ENCODE data around the gene DEXI.
"Not testable (repeated sequence)": the region's sequence is repeated elsewhere in the genome, so short reads cannot be mapped to it uniquely, and the experiment has no call there.

Gene DEXI

GRCh38 chr16:10970065-10970464 lies 27.8 kb upstream of the DEXI start:
- Histone ChIP-seq H3K27ac (ENCODE audit: low read depth in 2 of 2, low read length in 2 of 2) (no peak overlapping the region), H3K9ac (ENCODE audit: low read depth in 1 of 2, low read length in 2 of 2) (no peak overlapping the region), H3K9me3 (ENCODE audit: control insufficient read depth in 2 of 2, low read length in 2 of 2) (no peaks in the 10 kb centered on the region), H3K4me3 (ENCODE audit: low read length in 2 of 2) (no peak overlapping the region), H3K4me1 (ENCODE audit: control insufficient read depth in 2 of 2, insufficient read depth in 2 of 2, low read length in 2 of 2) (peaks cover 0 to 3% of the 10 kb centered on the region in 2 donors), H3K27me3 (ENCODE audit: control insufficient read depth in 2 of 2, insufficient read depth in 2 of 2, low read length in 2 of 2) (no peaks in the 10 kb centered on the region), H3K36me3 (ENCODE audit: control insufficient read depth in 2 of 2, insufficient read depth in 2 of 2, low read length in 2 of 2) (peaks cover 13 to 17% of the 10 kb centered on the region in 2 donors)

GRCh38 chr16:10969615-10970014 lies 27.3 kb upstream of the DEXI start:
- H3K27me3 ChIP-seq (ENCODE audit: control insufficient read depth in 2 of 2, insufficient read depth in 2 of 2, low read length in 2 of 2): no peaks in the 10 kb centered on the region
- H3K4me1 ChIP-seq (ENCODE audit: control insufficient read depth in 2 of 2, insufficient read depth in 2 of 2, low read length in 2 of 2): peaks cover 0 to 3% of the 10 kb centered on the region in 2 donors
- no peaks in the 10 kb centered on the region for H3K9me3 ChIP-seq (ENCODE audit: control insufficient read depth in 2 of 2, low read length in 2 of 2)
- H3K4me3 ChIP-seq (ENCODE audit: low read length in 2 of 2): no peak overlapping the region
- H3K27ac ChIP-seq (ENCODE audit: low read depth in 2 of 2, low read length in 2 of 2): no peak overlapping the region
- H3K36me3 ChIP-seq (ENCODE audit: control insufficient read depth in 2 of 2, insufficient read depth in 2 of 2, low read length in 2 of 2): peaks cover 13 to 20% of the 10 kb centered on the region in 2 donors
- H3K9ac ChIP-seq (ENCODE audit: low read depth in 1 of 2, low read length in 2 of 2): no peak overlapping the region

GRCh38 chr16:10968498-10968897 lies 26.2 kb upstream of the DEXI start:
- H3K9me3 ChIP-seq (ENCODE audit: control insufficient read depth in 2 of 2, low read length in 2 of 2): no peaks in the 10 kb centered on the region
- H3K36me3 ChIP-seq (ENCODE audit: control insufficient read depth in 2 of 2, insufficient read depth in 2 of 2, low read length in 2 of 2): peaks cover 11 to 24% of the 10 kb centered on the region in 2 donors
- H3K9ac ChIP-seq (ENCODE audit: low read depth in 1 of 2, low read length in 2 of 2): no peak overlapping the region
- no peak overlapping the region for H3K27ac ChIP-seq (ENCODE audit: low read depth in 2 of 2, low read length in 2 of 2)
- no peaks in the 10 kb centered on the region for H3K27me3 ChIP-seq (ENCODE audit: control insufficient read depth in 2 of 2, insufficient read depth in 2 of 2, low read length in 2 of 2)
- H3K4me3 ChIP-seq (ENCODE audit: low read length in 2 of 2): no peak overlapping the region
- H3K4me1 ChIP-seq (ENCODE audit: control insufficient read depth in 2 of 2, insufficient read depth in 2 of 2, low read length in 2 of 2): peaks cover 4 to 8% of the 10 kb centered on the region in 2 donors

- Histone ChIP-seq H3K4me1 (ENCODE audit: control insufficient read depth in 2 of 2, insufficient read depth in 2 of 2, low read length in 2 of 2) (peaks cover 4 to 8% of the 10 kb centered on the region in 2 donors), H3K36me3 (ENCODE audit: control insufficient read depth in 2 of 2, insufficient read depth in 2 of 2, low read length in 2 of 2) (peaks cover 16 to 24% of the 10 kb centered on the region in 2 donors), H3K4me3 (ENCODE audit: low read length in 2 of 2) (no peak overlapping the region), H3K9ac (ENCODE audit: low read depth in 1 of 2, low read length in 2 of 2) (no peak overlapping the region), H3K27ac (ENCODE audit: low read depth in 2 of 2, low read length in 2 of 2) (no peak overlapping the region), H3K9me3 (ENCODE audit: control insufficient read depth in 2 of 2, low read length in 2 of 2) (no peaks in the 10 kb centered on the region), H3K27me3 (ENCODE audit: control insufficient read depth in 2 of 2, insufficient read depth in 2 of 2, low read length in 2 of 2) (no peaks in the 10 kb centered on the region)
Observed at GRCh38 chr16:10967986-10968385, 25.7 kb upstream of the DEXI start.

- H3K9me3 ChIP-seq (ENCODE audit: control insufficient read depth in 2 of 2, low read length in 2 of 2); H3K9ac ChIP-seq (ENCODE audit: low read depth in 1 of 2, low read length in 2 of 2); H3K4me1 ChIP-seq (ENCODE audit: control insufficient read depth in 2 of 2, insufficient read depth in 2 of 2, low read length in 2 of 2); H3K4me3 ChIP-seq (ENCODE audit: low read length in 2 of 2); H3K27ac ChIP-seq (ENCODE audit: low read depth in 2 of 2, low read length in 2 of 2); H3K27me3 ChIP-seq (ENCODE audit: control insufficient read depth in 2 of 2, insufficient read depth in 2 of 2, low read length in 2 of 2): not testable (repeated sequence)
- peaks cover 18 to 25% of the 10 kb centered on the region in 2 donors for H3K36me3 ChIP-seq (ENCODE audit: control insufficient read depth in 2 of 2, insufficient read depth in 2 of 2, low read length in 2 of 2)
Observed at GRCh38 chr16:10966559-10966958, 24.3 kb upstream of the DEXI start.

GRCh38 chr16:10966129-10966528 lies 23.9 kb upstream of the DEXI start:
- Histone ChIP-seq H3K4me3 (ENCODE audit: low read length in 2 of 2) (no peak overlapping the region), H3K9me3 (ENCODE audit: control insufficient read depth in 2 of 2, low read length in 2 of 2) (no peaks in the 10 kb centered on the region), H3K27ac (ENCODE audit: low read depth in 2 of 2, low read length in 2 of 2) (no peak overlapping the region), H3K4me1 (ENCODE audit: control insufficient read depth in 2 of 2, insufficient read depth in 2 of 2, low read length in 2 of 2) (peaks cover 4% of the 10 kb centered on the region in 2 donors), H3K9ac (ENCODE audit: low read depth in 1 of 2, low read length in 2 of 2) (no peak overlapping the region), H3K36me3 (ENCODE audit: control insufficient read depth in 2 of 2, insufficient read depth in 2 of 2, low read length in 2 of 2) (peaks cover 17 to 24% of the 10 kb centered on the region in 2 donors), H3K27me3 (ENCODE audit: control insufficient read depth in 2 of 2, insufficient read depth in 2 of 2, low read length in 2 of 2) (no peaks in the 10 kb centered on the region)

GRCh38 chr16:10965440-10966061 lies 23.3 kb upstream of the DEXI start:
- Histone ChIP-seq H3K27ac (ENCODE audit: low read depth in 2 of 2, low read length in 2 of 2) (no peak overlapping the region), H3K27me3 (ENCODE audit: control insufficient read depth in 2 of 2, insufficient read depth in 2 of 2, low read length in 2 of 2) (no peaks in the 10 kb centered on the region), H3K4me1 (ENCODE audit: control insufficient read depth in 2 of 2, insufficient read depth in 2 of 2, low read length in 2 of 2) (peaks cover 4% of the 10 kb centered on the region in 2 donors), H3K4me3 (ENCODE audit: low read length in 2 of 2) (no peak overlapping the region), H3K9ac (ENCODE audit: low read depth in 1 of 2, low read length in 2 of 2) (no peak overlapping the region), H3K9me3 (ENCODE audit: control insufficient read depth in 2 of 2, low read length in 2 of 2) (no peaks in the 10 kb centered on the region), H3K36me3 (ENCODE audit: control insufficient read depth in 2 of 2, insufficient read depth in 2 of 2, low read length in 2 of 2) (peaks cover 17 to 22% of the 10 kb centered on the region in 2 donors)

- Histone ChIP-seq H3K27ac (ENCODE audit: low read depth in 2 of 2, low read length in 2 of 2) (no peak overlapping the region), H3K27me3 (ENCODE audit: control insufficient read depth in 2 of 2, insufficient read depth in 2 of 2, low read length in 2 of 2) (no peaks in the 10 kb centered on the region), H3K9ac (ENCODE audit: low read depth in 1 of 2, low read length in 2 of 2) (peak overlapping the region in 1 of 2 donors; percentile 6), H3K4me3 (ENCODE audit: low read length in 2 of 2) (no peak overlapping the region), H3K9me3 (ENCODE audit: control insufficient read depth in 2 of 2, low read length in 2 of 2) (no peaks in the 10 kb centered on the region), H3K36me3 (ENCODE audit: control insufficient read depth in 2 of 2, insufficient read depth in 2 of 2, low read length in 2 of 2) (peaks cover 17 to 22% of the 10 kb centered on the region in 2 donors), H3K4me1 (ENCODE audit: control insufficient read depth in 2 of 2, insufficient read depth in 2 of 2, low read length in 2 of 2) (peaks cover 4% of the 10 kb centered on the region in 2 donors)
Observed at GRCh38 chr16:10964891-10965326, 22.6 kb upstream of the DEXI start.

- H3K36me3 ChIP-seq (ENCODE audit: control insufficient read depth in 2 of 2, insufficient read depth in 2 of 2, low read length in 2 of 2): peaks cover 17 to 22% of the 10 kb centered on the region in 2 donors
- no peaks in the 10 kb centered on the region for H3K27me3 ChIP-seq (ENCODE audit: control insufficient read depth in 2 of 2, insufficient read depth in 2 of 2, low read length in 2 of 2)
- H3K4me1 ChIP-seq (ENCODE audit: control insufficient read depth in 2 of 2, insufficient read depth in 2 of 2, low read length in 2 of 2): peaks cover 4% of the 10 kb centered on the region in 2 donors
- peak overlapping the region; percentile 27 to 34 for H3K4me3 ChIP-seq (ENCODE audit: low read length in 2 of 2)
- peak overlapping the region in 1 of 2 donors; percentile 6 for H3K9ac ChIP-seq (ENCODE audit: low read depth in 1 of 2, low read length in 2 of 2)
- H3K9me3 ChIP-seq (ENCODE audit: control insufficient read depth in 2 of 2, low read length in 2 of 2): no peaks in the 10 kb centered on the region
- no peak overlapping the region for H3K27ac ChIP-seq (ENCODE audit: low read depth in 2 of 2, low read length in 2 of 2)
Observed at GRCh38 chr16:10964039-10964890, 22.0 kb upstream of the DEXI start.

- H3K36me3 ChIP-seq (ENCODE audit: control insufficient read depth in 2 of 2, insufficient read depth in 2 of 2, low read length in 2 of 2): peaks cover 17 to 21% of the 10 kb centered on the region in 2 donors
- no peaks in the 10 kb centered on the region for H3K9me3 ChIP-seq (ENCODE audit: control insufficient read depth in 2 of 2, low read length in 2 of 2)
- H3K4me3 ChIP-seq (ENCODE audit: low read length in 2 of 2): no peak overlapping the region
- H3K9ac ChIP-seq (ENCODE audit: low read depth in 1 of 2, low read length in 2 of 2): no peak overlapping the region
- peaks cover 4% of the 10 kb centered on the region in 2 donors for H3K4me1 ChIP-seq (ENCODE audit: control insufficient read depth in 2 of 2, insufficient read depth in 2 of 2, low read length in 2 of 2)
- no peaks in the 10 kb centered on the region for H3K27me3 ChIP-seq (ENCODE audit: control insufficient read depth in 2 of 2, insufficient read depth in 2 of 2, low read length in 2 of 2)
- H3K27ac ChIP-seq (ENCODE audit: low read depth in 2 of 2, low read length in 2 of 2): no peak overlapping the region
Observed at GRCh38 chr16:10961231-10961630, 19.0 kb upstream of the DEXI start.

Data from mucosa of rectum (tissue), 2 donors.